ENCODE data around the gene EIF4E3.

DNA sequence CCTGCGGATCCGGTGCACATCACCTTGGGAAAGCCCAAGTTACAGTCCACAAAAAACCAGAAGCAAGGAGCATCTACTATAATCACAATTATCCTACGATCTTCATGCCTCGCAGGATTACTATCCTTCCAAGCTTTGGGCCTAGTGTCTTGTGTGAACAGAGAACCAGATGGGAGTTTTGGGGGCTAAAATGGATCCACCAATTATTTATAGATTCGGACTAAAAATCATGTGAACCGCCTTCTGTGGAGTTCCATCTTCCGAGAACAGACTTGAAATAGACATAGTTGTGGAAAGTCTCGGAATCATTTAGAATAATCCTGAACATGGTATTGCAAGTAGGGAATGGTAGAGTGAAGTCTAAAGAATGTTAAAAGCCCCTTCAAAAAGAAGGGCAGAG is 70.1 kb downstream of the EIF4E3 start:
- TF ChIP-seq, protein P1, sequence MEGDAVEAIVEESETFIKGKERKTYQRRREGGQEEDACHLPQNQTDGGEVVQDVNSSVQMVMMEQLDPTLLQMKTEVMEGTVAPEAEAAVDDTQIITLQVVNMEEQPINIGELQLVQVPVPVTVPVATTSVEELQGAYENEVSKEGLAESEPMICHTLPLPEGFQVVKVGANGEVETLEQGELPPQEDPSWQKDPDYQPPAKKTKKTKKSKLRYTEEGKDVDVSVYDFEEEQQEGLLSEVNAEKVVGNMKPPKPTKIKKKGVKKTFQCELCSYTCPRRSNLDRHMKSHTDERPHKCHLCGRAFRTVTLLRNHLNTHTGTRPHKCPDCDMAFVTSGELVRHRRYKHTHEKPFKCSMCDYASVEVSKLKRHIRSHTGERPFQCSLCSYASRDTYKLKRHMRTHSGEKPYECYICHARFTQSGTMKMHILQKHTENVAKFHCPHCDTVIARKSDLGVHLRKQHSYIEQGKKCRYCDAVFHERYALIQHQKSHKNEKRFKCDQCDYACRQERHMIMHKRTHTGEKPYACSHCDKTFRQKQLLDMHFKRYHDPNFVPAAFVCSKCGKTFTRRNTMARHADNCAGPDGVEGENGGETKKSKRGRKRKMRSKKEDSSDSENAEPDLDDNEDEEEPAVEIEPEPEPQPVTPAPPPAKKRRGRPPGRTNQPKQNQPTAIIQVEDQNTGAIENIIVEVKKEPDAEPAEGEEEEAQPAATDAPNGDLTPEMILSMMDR (IDR thresholded peaks at IDR 0.05) = no peak
- no peak for TF ChIP-seq POLR2AphosphoS5 (IDR thresholded peaks at IDR 0.05; ENCODE audit: insufficient read depth in 1 of 2, low read depth in 1 of 2)
